A549 (cell line): Measurements from ENCODE around the gene MAGI1. TPM values are rescaled to one million over a fixed set of nuclear protein-coding genes. Genes with fewer than 3 reads are reported as not detected.

Experiments used
- ATAC-seq, 2 experiments: fragments of 200-7000 bp in 1 of 2; fragments of >200 bp in 1 of 2; cut with Nextera tagmentation in 1 of 2; cut with Tn5 transposase in 1 of 2; 3 replicates each; pipeline versions ENCODE4 v1.8.0 to v1.9.1; 2018 to 2020; ENCODE audit warnings: mild to moderate bottlenecking in 1 of 2, moderate library complexity in 1 of 2
- CTCF ChIA-PET: fragments of 300-600 bp; sonication (Branson Sonifier 250); formaldehyde crosslinking; extraction: SDS; loops from one replicate; lab custom pipeline; 2021; ENCODE audit warnings: antibody characterized with exemption, inconsistent platforms; lab: Yijun Ruan, JAX
- POLR2A ChIA-PET: fragments of 350-600 bp; formaldehyde crosslinking; extraction: SDS; loops from one replicate; lab custom pipeline; 2021; ENCODE audit warnings: antibody characterized with exemption, inconsistent platforms; lab: Yijun Ruan, JAX
- DNase-seq, 2 experiments: peaks; one replicate each; pipeline versions ENCODE4 v3.0.0 to v3.0.0-alpha.2; 2011 to 2016; ENCODE audit warnings: low read depth in 1 of 2, low spot score in 1 of 2
- FAIRE-seq: peaks from 2 replicates; lab custom pipeline; 2011; peaks lifted over from hg19 to GRCh38; lab: Jason Lieb, UNC
- H3K27ac ChIP-seq, 2 experiments: fragments of >200 bp; sonication (Bioruptor Twin); formaldehyde crosslinking; 3 replicates each; pipeline ENCODE4 v1.5.1; 2016 to 2017
- H3K4me1 ChIP-seq: fragments of >200 bp; sonication (Bioruptor Twin); formaldehyde crosslinking; 3 replicates; pipeline ENCODE4 v1.6.1; 2016
- H3K4me2 ChIP-seq: fragments of >200 bp; sonication (Bioruptor Twin); formaldehyde crosslinking; 3 replicates; pipeline ENCODE4 v1.6.1; 2016
- H3K4me3 ChIP-seq: fragments of >200 bp; sonication (Bioruptor Twin); formaldehyde crosslinking; 3 replicates; pipeline ENCODE4 v1.5.1; 2016
- H3K9me3 ChIP-seq: fragments of >200 bp; sonication (Bioruptor Twin); formaldehyde crosslinking; 3 replicates; pipeline ENCODE4 v1.6.1; 2016
- CBX8 ChIP-seq: fragments of 200-600 bp; sonication (generic); IDR thresholded peaks from 2 replicates; pipeline ENCODE4 v1.6.1; 2016
- CHD4 ChIP-seq: fragments of 200-600 bp; sonication (generic); IDR thresholded peaks from 2 replicates; pipeline ENCODE4 v1.6.1; 2016; ENCODE audit warnings: antibody characterized with exemption, mild to moderate bottlenecking, borderline replicate concordance
- EHF ChIP-seq: fragments of 250-450 bp; sonication (Bioruptor Pico); IDR thresholded peaks from 2 replicates; pipeline ENCODE4 v1.5.0; 2020; ENCODE audit warnings: mild to moderate bottlenecking
- EHMT2 ChIP-seq: fragments of 200-600 bp; sonication (generic); IDR thresholded peaks from 2 replicates; pipeline ENCODE4 v1.6.1; 2016; ENCODE audit warnings: antibody characterized with exemption, low read depth, mild to moderate bottlenecking, moderate library complexity
- ESRRA ChIP-seq: fragments of 150-350 bp; IDR thresholded peaks from 2 replicates; pipeline ENCODE4 v1.6.1; 2014; ENCODE audit warnings: mild to moderate bottlenecking, low read length, borderline replicate concordance
- FOXS1 ChIP-seq: fragments of 250-450 bp; sonication (Bioruptor Pico); IDR thresholded peaks from 2 replicates; pipeline ENCODE4 v1.5.0; 2020; ENCODE audit warnings: mild to moderate bottlenecking, moderate library complexity
- HDAC2 ChIP-seq: fragments of 200-600 bp; sonication (generic); IDR thresholded peaks from 2 replicates; pipeline ENCODE4 v1.6.1; 2016
- HOXB5 ChIP-seq: fragments of 250-450 bp; sonication (Bioruptor Pico); IDR thresholded peaks from 2 replicates; pipeline ENCODE4 v1.5.0; 2020; ENCODE audit warnings: mild to moderate bottlenecking, moderate library complexity
- JUN ChIP-seq, 2 experiments: fragments of >200 bp; sonication (Bioruptor Twin); formaldehyde crosslinking; IDR thresholded peaks; 2 replicates in 1 of 2; 3 replicates in 1 of 2; pipeline ENCODE4 v1.6.1; 2016 to 2017
- MAX ChIP-seq: IDR thresholded peaks from 2 replicates; pipeline ENCODE4 v1.6.1; 2012
- PBX3 ChIP-seq: IDR thresholded peaks from 2 replicates; pipeline ENCODE4 v1.6.1; 2012
- POLR2A ChIP-seq: IDR thresholded peaks from 2 replicates; pipeline ENCODE4 v1.6.1; 2012; ENCODE audit warnings: mild to moderate bottlenecking, low read length
- POLR2AphosphoS2 ChIP-seq: conservative IDR thresholded peaks from 2 replicates; pipeline ENCODE4 v1.6.1; 2012; ENCODE audit warnings: low read length, improper control_type of control experiment, inconsistent platforms
- RAD21 ChIP-seq, 2 experiments: fragments of >200 bp in 1 of 2; sonication (Bioruptor Twin) in 1 of 2; formaldehyde crosslinking in 1 of 2; IDR thresholded peaks in 1 of 2; conservative IDR thresholded peaks in 1 of 2; 2 replicates in 1 of 2; 3 replicates in 1 of 2; pipeline ENCODE4 v1.6.1; 2012 to 2018; ENCODE audit warnings: inconsistent platforms in 1 of 2
- RCOR1 ChIP-seq: fragments of 150-350 bp; IDR thresholded peaks from 2 replicates; pipeline ENCODE4 v1.6.1; 2014; ENCODE audit warnings: antibody characterized with exemption, low read length, low read depth
- RFX5 ChIP-seq: fragments of 450-650 bp; IDR thresholded peaks from 2 replicates; pipeline ENCODE4 v1.7.1; 2014; ENCODE audit warnings: antibody characterized with exemption, mild to moderate bottlenecking, moderate library complexity
- SREBF2 ChIP-seq: fragments of 450-650 bp; IDR thresholded peaks from 2 replicates; pipeline ENCODE4 v1.6.1; 2014; ENCODE audit warnings: mild to moderate bottlenecking, moderate library complexity
- TP53 ChIP-seq: fragments of 250-450 bp; sonication (Bioruptor Pico); IDR thresholded peaks from 2 replicates; pipeline ENCODE4 v1.5.0; 2021; ENCODE audit warnings: mild to moderate bottlenecking, moderate library complexity
- ZNF302 ChIP-seq: fragments of 250-450 bp; sonication (Bioruptor Pico); IDR thresholded peaks from 2 replicates; pipeline ENCODE4 v1.9.0; 2021; ENCODE audit warnings: inconsistent platforms, mild to moderate bottlenecking, moderate library complexity
- WGBS: methylation state at CpG from one replicate; pipeline ENCODE4 v1.1.6; 2017; ENCODE audit errors: missing lambda C conversion rate; 5-methylcytosine and 5-hydroxymethylcytosine counted together
- polyA plus RNA-seq, 4 experiments: library from polyadenylated mRNA; depleted of rRNA in 3 of 4; stranded (reverse); fragments of >200 nt; fragmentation: RNase III in 1 of 4; extraction: RNeasy Plus Mini Kit Qiagen cat#74134 plus additional on column Dnase treatment in 1 of 4; gene quantifications; 2 replicates in 3 of 4; 3 replicates in 1 of 4; pipeline ENCODE4 v1.2.3, GENCODE V29; 2011 to 2017

Gene MAGI1
- polyA plus RNA-seq, 2 of the 4 experiments (the other 2 are of a cell fraction) = 4.7 to 6.6 TPM

GRCh38 chr3:65767551-65767950, 271.2 kb downstream of the MAGI1 start:
- no peak for TF ChIP-seq MAX
- TF ChIP-seq, all 56 proteins: peak for 0
- WGBS = 84% methylated on average over 1 of the region's 1 CpG
- Histone ChIP-seq H3K9me3 (no peaks in the 10 kb centered on the region), H3K27ac (no peak overlapping the region), H3K4me1 (no peaks in the 10 kb centered on the region), H3K4me2 (no peak overlapping the region), H3K4me3 (no peak overlapping the region)
- no peak for DNase-seq
- POLR2A ChIA-PET = no interaction called here
- FAIRE-seq = no peak
- ATAC-seq = no peak
- CTCF ChIA-PET = no interaction called here

GRCh38 chr3:65762235-65762580, 276.5 kb downstream of the MAGI1 start:
- Histone ChIP-seq H3K27ac (no peak overlapping the region), H3K4me1 (no peaks in the 10 kb centered on the region), H3K4me3 (no peak overlapping the region), H3K9me3 (no peaks in the 10 kb centered on the region), H3K4me2 (no peak overlapping the region)
- ChIA-PET POLR2A (no interaction called here), CTCF (no interaction called here)
- ATAC-seq (no peak), DNase-seq (no peak), FAIRE-seq (no peak)
- TF ChIP-seq EHF (CRISPR knock-in tag) (no peak), RFX5 (no peak), POLR2A (no peak), POLR2AphosphoS2 (no peak), CHD4 (no peak), HOXB5 (CRISPR knock-in tag) (no peak), SREBF2 (no peak), CBX8 (no peak), HDAC2 (no peak), EHMT2 (no peak), PBX3 (no peak), TP53 (CRISPR knock-in tag) (no peak), RAD21 (conservative IDR thresholded peaks at IDR 0.05 in 1 of 2, IDR thresholded peaks at IDR 0.05 in 1 of 2) (no peak), FOXS1 (no peak)
- WGBS = 90% methylated on average over 4 of the region's 4 CpGs

- ChIA-PET POLR2A (no interaction called here), CTCF (no interaction called here)
- H3K4me2 ChIP-seq = no peak overlapping the region
- FAIRE-seq = no peak
- no peak for TF ChIP-seq ESRRA
- TF ChIP-seq PBX3 = no peak
- TF ChIP-seq HDAC2 = no peak
- TF ChIP-seq RCOR1 = no peak
- no peak for TF ChIP-seq ZNF302 (CRISPR knock-in tag)
- no peak for TF ChIP-seq JUN (IDR thresholded peaks at IDR 0.05)
- TF ChIP-seq TP53 (CRISPR knock-in tag) = no peak
- H3K9me3 ChIP-seq = no peaks in the 10 kb centered on the region
- 74% methylated on average over 9 of the region's 9 CpGs for WGBS
- no peak overlapping the region for H3K27ac ChIP-seq
- no peak for DNase-seq
- H3K4me1 ChIP-seq = no peaks in the 10 kb centered on the region
- no peak for ATAC-seq
- H3K4me3 ChIP-seq = no peak overlapping the region
Measured at GRCh38 chr3:65761446-65762234, 277.1 kb downstream of the MAGI1 start.
